GM12878 (cell line): ENCODE results near the gene RAPGEF6. TPM values are rescaled to one million over a fixed set of nuclear protein-coding genes. Genes with fewer than 3 reads are reported as not detected.

Experiments
- ATAC-seq: fragments of 200-7000 bp; cut with Tn5 transposase; 3 replicates; pipeline ENCODE4 v1.9.1; 2020; ENCODE audit warnings: mild to moderate bottlenecking, moderate library complexity
- BruUV-seq: library from RNA; stranded (reverse); fragments of 400-500 nt; replicated peaks from 2 replicates; lab custom pipeline; 2021; lab: Mats Ljungman, UMichigan
- CTCF ChIA-PET: fragments of 300-600 bp; sonication (Branson Sonifier 250); formaldehyde crosslinking; extraction: SDS; loops from one replicate; lab custom pipeline; 2021; ENCODE audit warnings: inconsistent platforms; lab: Yijun Ruan, JAX
- POLR2A ChIA-PET: fragments of 350-600 bp; formaldehyde crosslinking; extraction: SDS; loops from one replicate; lab custom pipeline; 2021; ENCODE audit warnings: inconsistent platforms; lab: Charles Lee
- RAD21 ChIA-PET: fragments of 300-600 bp; sonication (Branson Sonifier 250); formaldehyde crosslinking; loops from one replicate; lab custom pipeline; 2023; ENCODE audit warnings: antibody characterized with exemption; ENCODE audit not compliant: unreplicated experiment; lab: Charles Lee
- SMC1A ChIA-PET: fragments of 300-600 bp; sonication (Branson Sonifier 250); formaldehyde crosslinking; loops from one replicate; lab custom pipeline; 2023; ENCODE audit not compliant: unreplicated experiment, uncharacterized antibody; lab: Charles Lee
- DNase-seq: peaks from one replicate; pipeline ENCODE4 v3.0.0-alpha.2; 2011; ENCODE audit warnings: low read depth, low spot score
- FAIRE-seq: peaks from 3 replicates; lab custom pipeline; 2011; peaks lifted over from hg19 to GRCh38; lab: Jason Lieb, UNC
- H2AFZ ChIP-seq: 2 replicates; pipeline ENCODE4 v1.6.0; 2011; ENCODE audit warnings: low read depth, low read length, control low read depth; ENCODE audit not compliant: control insufficient read depth
- H3K27ac ChIP-seq: 2 replicates; pipeline ENCODE4 v1.5.1; 2011; ENCODE audit warnings: control low read depth; ENCODE audit not compliant: control insufficient read depth, insufficient read depth
- H3K27me3 ChIP-seq, 2 experiments: replicated peaks in 1 of 2; 2 replicates each; pipeline versions ENCODE4 v1.6.0 to v1.6.1; 2011; ENCODE audit warnings: low read length in 1 of 2; ENCODE audit not compliant: control insufficient read depth in 2 of 2, insufficient read depth in 2 of 2
- H3K36me3 ChIP-seq, 2 experiments: 2 replicates each; pipeline ENCODE4 v1.5.1; 2011; ENCODE audit warnings: low read length in 1 of 2; ENCODE audit not compliant: control insufficient read depth in 2 of 2, insufficient read depth in 2 of 2
- H3K4me1 ChIP-seq: 2 replicates; pipeline ENCODE4 v1.6.1; 2011; ENCODE audit warnings: mild to moderate bottlenecking, low read length, moderate library complexity, mixed read lengths; ENCODE audit not compliant: control insufficient read depth, insufficient read depth
- H3K4me2 ChIP-seq: 2 replicates; pipeline ENCODE4 v1.6.0; 2011; ENCODE audit warnings: control low read depth; ENCODE audit not compliant: control insufficient read depth, insufficient read depth
- H3K4me3 ChIP-seq: fragments of 200-600 bp; sonication (generic); 2 replicates; pipeline ENCODE4 v1.5.1; 2016
- H3K79me2 ChIP-seq: 2 replicates; pipeline ENCODE4 v1.6.0; 2011; ENCODE audit warnings: low read length; ENCODE audit not compliant: control insufficient read depth, insufficient read depth
- H3K9ac ChIP-seq: 2 replicates; pipeline ENCODE4 v1.8.0; 2011; ENCODE audit warnings: low read length, control low read depth, mixed read lengths; ENCODE audit not compliant: control insufficient read depth, insufficient read depth
- H3K9me3 ChIP-seq: replicated peaks from 3 replicates; pipeline ENCODE4 v1.5.1; 2011; ENCODE audit warnings: mild to moderate bottlenecking, low read length; ENCODE audit not compliant: control insufficient read depth, insufficient read depth
- H4K20me1 ChIP-seq: 2 replicates; pipeline ENCODE4 v1.6.0; 2011; ENCODE audit not compliant: control insufficient read depth, insufficient read depth
- EGR1 ChIP-seq, 2 experiments: IDR thresholded peaks; 1 replicate in 1 of 2; 2 replicates in 1 of 2; pipeline ENCODE4 v1.6.1; 2011 to 2012; ENCODE audit warnings: low read depth in 2 of 2, low read length in 2 of 2, borderline replicate concordance in 1 of 2, mild to moderate bottlenecking in 1 of 2, moderate library complexity in 1 of 2
- GATAD2B ChIP-seq: fragments of 450-650 bp; conservative IDR thresholded peaks from 2 replicates; pipeline ENCODE4 v1.6.1; 2017; ENCODE audit warnings: low read depth, mild to moderate bottlenecking, moderate library complexity
- HDAC6 ChIP-seq: fragments of 200-600 bp; sonication (generic); IDR thresholded peaks from one replicate; pipeline ENCODE4 v1.8.0; 2017; ENCODE audit warnings: antibody characterized with exemption; ENCODE audit not compliant: unreplicated experiment
- KLF5 ChIP-seq: fragments of 450-650 bp; IDR thresholded peaks from 2 replicates; pipeline ENCODE4 v1.6.1; 2014; ENCODE audit warnings: mild to moderate bottlenecking; ENCODE audit not compliant: partially characterized antibody
- NRF1 ChIP-seq: conservative IDR thresholded peaks from 2 replicates; pipeline ENCODE4 v1.6.1; 2011; ENCODE audit warnings: mild to moderate bottlenecking, low read depth, low read length, improper control_type of control experiment
- REST ChIP-seq: IDR thresholded peaks from 2 replicates; pipeline ENCODE4 v1.6.1; 2012; ENCODE audit warnings: mild to moderate bottlenecking, low read depth, low read length
- SP1 ChIP-seq: IDR thresholded peaks from one replicate; pipeline ENCODE4 v1.6.1; 2011; ENCODE audit warnings: low read depth, low read length
- in situ Hi-C: fragments of 300-500 bp; cut with MboI; formaldehyde crosslinking; loops from 9 replicates; pipeline ENCODE4 v1.14.3; 2018; ENCODE audit warnings: mixed read lengths
- intact Hi-C: fragments of 100-400 bp; cut with micrococcal nuclease; formaldehyde crosslinking; loops from one replicate; pipeline ENCODE4 v1.14.2; 2022; ENCODE audit not compliant: unreplicated experiment
- polyA plus RNA-seq, 11 experiments: library from polyadenylated mRNA; depleted of rRNA in 4 of 11; unstranded in 6 of 11; stranded (reverse) in 5 of 11; fragments of >200 nt; fragmentation: Nextera tagmentation in 4 of 11; fragmentation: Illumina TruSeq in 1 of 11; extraction: Ambion mirVana in 4 of 11; extraction: Trizol in 1 of 11; gene quantifications; 1 replicate in 1 of 11; 2 replicates in 10 of 11; pipeline versions ENCODE4 v1.2.1 to v1.2.3, GENCODE V29; 2011 to 2016; ENCODE audit warnings: inconsistent platforms in 2 of 11, missing spikeins in 2 of 11, low read depth in 1 of 11
- total RNA-seq, 4 experiments: library from RNA; depleted of rRNA in 3 of 4; stranded (reverse); fragments of >200 nt in 3 of 4; fragmentation: Illumina TruSeq in 1 of 4; extraction: Trizol in 1 of 4; gene quantifications; 2 replicates each; pipeline versions ENCODE4 v1.2.1 to v1.2.3, GENCODE V29; 2013 to 2021

RAPGEF6 gene
- total and polyA plus RNA-seq, 10 of the 15 experiments (the other 5 are each of a cell fraction or from before 2014, with no cell fraction given) = 2.9 to 24.0 (median 14.2) TPM

GRCh38 chr5:131509801-131510200, 125.2 kb downstream of the RAPGEF6 start:
- Histone ChIP-seq H3K27ac (no peak overlapping the region), H3K36me3 (peaks cover 2 to 10% of the 10 kb centered on the region in 2 experiments; a peak in 3 of 4 replicates), H3K4me2 (no peak overlapping the region), H3K4me1 (peaks cover 6% of the 10 kb centered on the region), H3K9ac (no peak overlapping the region), H3K9me3 (no peaks in the 10 kb centered on the region), H4K20me1 (no peaks in the 10 kb centered on the region), H3K79me2 (no peaks in the 10 kb centered on the region; the same call in none of the 2 replicates), H3K27me3 (no peaks in the 10 kb centered on the region), H3K4me3 (no peak overlapping the region), H2AFZ (no peak overlapping the region)
- in situ Hi-C loops (no loop called here), intact Hi-C loops (no loop called here)
- CTCF ChIA-PET = no interaction called here
- RAD21 ChIA-PET = no interaction called here
- TF ChIP-seq GATAD2B (no peak), EGR1 (IDR thresholded peaks at IDR 0.05; ENCODE audit: borderline replicate concordance in 1 of 2, low read depth in 2 of 2, low read length in 2 of 2) (no peak), SP1 (no peak), REST (no peak), KLF5 (no peak), HDAC6 (no peak), NRF1 (no peak)
- POLR2A ChIA-PET = no interaction called here
- DNase-seq (no peak), FAIRE-seq (no peak), ATAC-seq (no peak)
- SMC1A ChIA-PET = interaction anchor here (1.1 to 1.5 kb wide), 2 partner anchors 21 to 23 kb away, joined by 4 read pairs; no protein-coding TSS in a partner anchor
- no TSS peak for BruUV-seq
